ENCODE data around the gene SSR1. TPM values are rescaled to one million over a fixed set of nuclear protein-coding genes. Genes with fewer than 3 reads are reported as not detected.
"Not testable (repeated sequence)": the region's sequence is repeated elsewhere in the genome, so short reads cannot be mapped to it uniquely, and the experiment has no call there.

The SSR1 gene
- total RNA-seq (2014; rRNA removed; shearing (Covaris generic)) (70.2 and 96.8 TPM in 2 replicates), polyA plus RNA-seq (2016; fragmentation: Nextera tagmentation; extraction: Ambion mirVana) (59.3 and 65.3 TPM in 2 replicates)
- long read RNA-seq, full-length matches to known transcripts = 29 of 44 reads
- long read RNA-seq, partial matches to known transcripts = 6 of 44 reads
- long read RNA-seq, other reads (novel, unspliced or antisense) = 9 of 44 reads

- peaks cover 47% of the 10 kb centered on the region for H3K79me2 ChIP-seq (replicated peaks; ENCODE audit: insufficient read depth)
- no peaks in the 10 kb centered on the region for H3K9me3 Mint-ChIP-seq
- H2AFZ ChIP-seq = peak within 1 kb of the TSS; percentile 64
- H3K4me3 ChIP-seq = peak within 1 kb of the TSS; percentile 91
- H3K4me1 Mint-ChIP-seq = peaks cover 12% of the 10 kb centered on the region
- DNase-seq (ENCODE audit: low spot score) (peak; percentile 98), ATAC-seq (peak; percentile 97)
- TF ChIP-seq ZNF331 (CRISPR knock-in tag; IDR thresholded peaks at IDR 0.05; ENCODE audit: low read depth) (no peak), CREB1 (CRISPR knock-in tag; IDR thresholded peaks at IDR 0.05; ENCODE audit: low read depth) (peak; percentile 62), POLR2AphosphoS5 (IDR thresholded peaks at IDR 0.05; ENCODE audit: low read depth) (peak; percentile 95)
- TF ChIP-seq, protein P1, sequence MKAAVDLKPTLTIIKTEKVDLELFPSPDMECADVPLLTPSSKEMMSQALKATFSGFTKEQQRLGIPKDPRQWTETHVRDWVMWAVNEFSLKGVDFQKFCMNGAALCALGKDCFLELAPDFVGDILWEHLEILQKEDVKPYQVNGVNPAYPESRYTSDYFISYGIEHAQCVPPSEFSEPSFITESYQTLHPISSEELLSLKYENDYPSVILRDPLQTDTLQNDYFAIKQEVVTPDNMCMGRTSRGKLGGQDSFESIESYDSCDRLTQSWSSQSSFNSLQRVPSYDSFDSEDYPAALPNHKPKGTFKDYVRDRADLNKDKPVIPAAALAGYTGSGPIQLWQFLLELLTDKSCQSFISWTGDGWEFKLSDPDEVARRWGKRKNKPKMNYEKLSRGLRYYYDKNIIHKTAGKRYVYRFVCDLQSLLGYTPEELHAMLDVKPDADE (IDR thresholded peaks at IDR 0.05) = peak; percentile 70
- peak within 1 kb of the TSS; percentile 94 for H3K4me3 Mint-ChIP-seq
- peaks cover 16% of the 10 kb centered on the region for H3K4me1 ChIP-seq (ENCODE audit: insufficient read depth)
- H3K27me3 ChIP-seq (ENCODE audit: insufficient read depth) = no peaks in the 10 kb centered on the region
- H3K4me2 ChIP-seq = peak within 1 kb of the TSS; percentile 90
- peaks cover 34% of the 10 kb centered on the region for H3K36me3 Mint-ChIP-seq (ENCODE audit: low read depth)
- peaks cover 22% of the 10 kb centered on the region for H3K36me3 ChIP-seq (ENCODE audit: insufficient read depth)
- H3F3A ChIP-seq (replicated peaks; ENCODE audit: low read depth) = no peaks in the 10 kb centered on the region
- H3K27ac ChIP-seq (ENCODE audit: low read depth) = peak within 1 kb of the TSS; percentile 85
- no peaks in the 10 kb centered on the region; the same call in 1 of the 2 replicates for H3K9me2 ChIP-seq (ENCODE audit: insufficient read depth)
- H3K27me3 Mint-ChIP-seq (ENCODE audit: insufficient read depth, low read depth, poor library complexity) = peaks cover 3% of the 10 kb centered on the region
- peaks cover 10% of the 10 kb centered on the region; the same call in 1 of the 2 replicates for H4K20me1 ChIP-seq (replicated peaks; ENCODE audit: insufficient read depth)
- H3K27ac Mint-ChIP-seq = peak within 1 kb of the TSS; percentile 90
Measured at GRCh38 chr6:7312616-7313504, at the start of gene SSR1. Gene SSR1, minus strand, starts transcription at chr6:7313199. Its CDS starts 79 bp downstream, at chr6:7313120.

DNA sequence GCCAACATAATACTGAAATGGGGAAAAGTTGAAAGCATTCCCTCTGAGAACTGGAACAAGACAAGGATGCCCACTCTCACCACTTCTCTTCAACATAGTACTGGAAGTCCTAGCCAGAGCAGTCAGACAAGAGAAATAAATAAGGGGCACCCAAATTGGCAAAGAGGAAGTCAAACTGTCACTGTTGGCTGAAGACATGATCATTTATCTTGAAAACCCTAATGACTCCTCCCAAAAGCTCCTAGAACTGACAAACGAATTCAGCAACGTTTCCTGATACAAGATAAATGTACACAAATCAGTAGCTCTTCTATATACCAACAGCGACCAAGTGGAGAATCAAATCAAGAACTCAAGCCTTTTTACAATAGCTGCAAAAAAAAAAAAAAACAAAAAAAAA lies 38.9 kb upstream of the SSR1 start:
- not testable (repeated sequence) for H3K9me3 Mint-ChIP-seq; H3K27me3 Mint-ChIP-seq (ENCODE audit: insufficient read depth, low read depth, poor library complexity); H3K79me2 ChIP-seq (replicated peaks; ENCODE audit: insufficient read depth); H3K4me1 ChIP-seq (ENCODE audit: insufficient read depth); H3F3A ChIP-seq (replicated peaks; ENCODE audit: low read depth); ATAC-seq; H3K9me2 ChIP-seq (ENCODE audit: insufficient read depth); H3K4me3 Mint-ChIP-seq; DNase-seq (ENCODE audit: low spot score); H3K27me3 ChIP-seq (ENCODE audit: insufficient read depth); H4K20me1 ChIP-seq (replicated peaks; ENCODE audit: insufficient read depth); H3K4me3 ChIP-seq; H3K4me2 ChIP-seq; H3K27ac Mint-ChIP-seq; H3K27ac ChIP-seq (ENCODE audit: low read depth); H2AFZ ChIP-seq; H3K36me3 ChIP-seq (ENCODE audit: insufficient read depth); H3K36me3 Mint-ChIP-seq (ENCODE audit: low read depth)
- peaks cover 11% of the 10 kb centered on the region; the same call in 2 of the 3 replicates for H3K4me1 Mint-ChIP-seq

DNA sequence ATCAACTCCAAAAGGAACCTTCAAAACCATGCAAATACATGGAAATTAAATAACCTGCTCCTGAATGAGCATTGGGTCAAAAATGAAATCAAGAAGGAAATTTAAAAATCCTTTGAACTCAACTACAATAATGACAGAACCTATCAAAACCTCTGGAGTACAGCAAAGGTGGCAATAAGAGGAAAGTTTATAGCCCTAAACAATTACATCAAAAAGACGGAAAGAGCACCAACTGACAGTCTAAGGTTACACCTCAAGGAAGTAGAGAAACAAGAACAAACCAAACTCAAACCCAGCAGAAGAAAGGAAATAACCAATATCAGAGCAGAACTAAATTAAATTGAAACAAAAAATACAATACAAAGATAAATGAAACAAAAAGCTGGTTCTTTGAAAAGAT lies 37.6 kb upstream of the SSR1 start:
- ATAC-seq; H4K20me1 ChIP-seq (replicated peaks; ENCODE audit: insufficient read depth); H3K4me3 ChIP-seq; DNase-seq (ENCODE audit: low spot score); H3K4me2 ChIP-seq; H3K36me3 ChIP-seq (ENCODE audit: insufficient read depth); H3F3A ChIP-seq (replicated peaks; ENCODE audit: low read depth); H3K36me3 Mint-ChIP-seq (ENCODE audit: low read depth); H3K27me3 ChIP-seq (ENCODE audit: insufficient read depth); H3K27ac Mint-ChIP-seq; H3K9me2 ChIP-seq (ENCODE audit: insufficient read depth); H2AFZ ChIP-seq; H3K4me3 Mint-ChIP-seq; H3K9me3 Mint-ChIP-seq; H3K79me2 ChIP-seq (replicated peaks; ENCODE audit: insufficient read depth); H3K27me3 Mint-ChIP-seq (ENCODE audit: insufficient read depth, low read depth, poor library complexity); H3K4me1 ChIP-seq (ENCODE audit: insufficient read depth); H3K27ac ChIP-seq (ENCODE audit: low read depth): not testable (repeated sequence)
- peaks cover 11% of the 10 kb centered on the region; the same call in 2 of the 3 replicates for H3K4me1 Mint-ChIP-seq

DNA sequence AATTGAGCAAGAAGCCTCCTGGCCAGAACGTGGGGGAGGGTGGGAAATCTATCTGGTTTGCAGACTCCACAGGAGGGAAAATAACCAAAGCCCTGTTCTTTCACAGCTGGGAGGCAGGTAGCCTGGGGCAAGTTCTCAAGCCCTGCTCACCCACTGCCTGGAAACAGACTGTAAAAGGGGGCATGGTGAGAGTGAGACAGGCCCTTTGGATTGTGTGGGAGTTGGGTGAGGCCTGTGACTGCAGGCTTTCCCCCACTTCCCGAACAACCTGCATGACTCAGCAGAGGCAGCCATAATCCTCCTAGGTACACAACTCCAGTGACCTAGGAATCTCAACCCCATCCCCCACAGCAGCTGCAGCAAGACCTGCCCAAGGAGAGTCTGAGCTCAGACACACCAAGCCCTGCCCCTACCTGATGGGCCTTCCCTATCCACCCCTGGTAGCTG lies 34.6 kb upstream of the SSR1 start:
- H3K4me3 ChIP-seq; H3F3A ChIP-seq (replicated peaks; ENCODE audit: low read depth); H3K27me3 ChIP-seq (ENCODE audit: insufficient read depth); H3K36me3 ChIP-seq (ENCODE audit: insufficient read depth); H3K36me3 Mint-ChIP-seq (ENCODE audit: low read depth); H3K4me1 ChIP-seq (ENCODE audit: insufficient read depth); H3K9me2 ChIP-seq (ENCODE audit: insufficient read depth); H3K27ac ChIP-seq (ENCODE audit: low read depth); H3K4me2 ChIP-seq; H3K79me2 ChIP-seq (replicated peaks; ENCODE audit: insufficient read depth); H3K27me3 Mint-ChIP-seq (ENCODE audit: insufficient read depth, low read depth, poor library complexity); H4K20me1 ChIP-seq (replicated peaks; ENCODE audit: insufficient read depth); H3K4me3 Mint-ChIP-seq: not testable (repeated sequence)
- peak; percentile 14 for DNase-seq (ENCODE audit: low spot score)
- peak overlapping the region; percentile 84 for H3K27ac Mint-ChIP-seq
- H3K4me1 Mint-ChIP-seq = peaks cover 11% of the 10 kb centered on the region; the same call in 2 of the 3 replicates
- H2AFZ ChIP-seq = peak overlapping the region; percentile 81; the same call in 1 of the 2 replicates
- H3K9me3 Mint-ChIP-seq = peaks cover 12% of the 10 kb centered on the region; the same call in 2 of the 3 replicates
- peak; percentile 74 for ATAC-seq

DNA sequence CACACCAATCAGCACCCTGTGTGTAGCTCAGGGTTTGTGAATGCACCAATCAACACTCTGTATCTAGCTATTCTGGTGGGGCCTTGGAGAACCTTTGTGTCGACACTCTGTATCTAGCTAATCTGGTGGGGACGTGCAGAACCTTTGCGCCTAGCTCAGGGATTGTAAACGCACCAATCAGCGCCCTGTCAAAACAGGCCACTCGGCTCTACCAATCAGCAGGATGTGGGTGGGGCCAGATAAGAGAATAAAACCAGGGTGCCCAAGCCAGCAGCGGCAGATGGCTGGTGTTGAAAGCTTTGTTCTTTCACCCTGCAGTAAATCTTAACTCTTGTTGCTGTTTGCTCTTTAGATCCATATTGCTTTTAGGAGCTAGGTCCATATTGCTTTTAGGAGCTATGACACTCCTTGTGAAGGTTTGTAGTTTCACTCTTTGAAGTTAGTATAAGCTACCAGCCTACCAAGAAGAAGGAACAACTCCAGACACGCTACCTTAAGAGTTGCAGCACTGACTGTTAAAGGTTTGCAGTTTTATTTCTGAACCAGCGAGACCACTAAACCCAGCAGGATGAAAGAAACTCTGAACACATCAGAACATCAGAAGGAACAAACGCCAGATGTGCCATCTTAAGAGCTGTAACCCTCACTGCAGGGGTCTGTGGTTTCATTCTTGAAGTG lies 31.9 kb upstream of the SSR1 start:
- not testable (repeated sequence) for H3K27ac ChIP-seq (ENCODE audit: low read depth); H3K27me3 Mint-ChIP-seq (ENCODE audit: insufficient read depth, low read depth, poor library complexity); H3K36me3 ChIP-seq (ENCODE audit: insufficient read depth); H4K20me1 ChIP-seq (replicated peaks; ENCODE audit: insufficient read depth); ATAC-seq; H3K9me2 ChIP-seq (ENCODE audit: insufficient read depth); H3K4me3 ChIP-seq; H3K4me2 ChIP-seq; H3K27ac Mint-ChIP-seq; H2AFZ ChIP-seq; H3F3A ChIP-seq (replicated peaks; ENCODE audit: low read depth); H3K79me2 ChIP-seq (replicated peaks; ENCODE audit: insufficient read depth); H3K4me3 Mint-ChIP-seq; H3K4me1 ChIP-seq (ENCODE audit: insufficient read depth); H3K36me3 Mint-ChIP-seq (ENCODE audit: low read depth); H3K27me3 ChIP-seq (ENCODE audit: insufficient read depth); DNase-seq (ENCODE audit: low spot score)
- peaks cover 11% of the 10 kb centered on the region for H3K4me1 Mint-ChIP-seq
- H3K9me3 Mint-ChIP-seq = peaks cover 12% of the 10 kb centered on the region; the same call in 2 of the 3 replicates
